Panc1 (cell line): ENCODE measurements around the gene GRID1. TPM values are rescaled to one million over a fixed set of nuclear protein-coding genes. Genes with fewer than 3 reads are reported as not detected.

ENCODE experiments used
- ATAC-seq: fragments of 200-7000 bp; cut with Tn5 transposase; 2 replicates; pipeline ENCODE4 v1.9.1; 2020; ENCODE audit warnings: mild to moderate bottlenecking, moderate library complexity
- BruUV-seq: library from RNA; stranded (reverse); fragments of 400-500 nt; replicated peaks from 2 replicates; lab custom pipeline; 2021; lab: Mats Ljungman, UMichigan
- CTCF ChIA-PET: fragments of 300-600 bp; sonication (Branson Sonifier 250); formaldehyde crosslinking; loops from one replicate; lab custom pipeline; 2022; ENCODE audit warnings: antibody characterized with exemption; lab: Charles Lee
- POLR2A ChIA-PET: fragments of 300-600 bp; sonication (Branson Sonifier 250); formaldehyde crosslinking; loops from one replicate; lab custom pipeline; 2022; ENCODE audit warnings: antibody characterized with exemption; lab: Charles Lee
- DNase-seq: peaks from one replicate; pipeline ENCODE4 v3.0.0-alpha.2; 2010; ENCODE audit warnings: low read depth, low spot score
- H3K27ac ChIP-seq: 2 replicates; pipeline ENCODE4 v1.5.1; 2011; ENCODE audit warnings: mild to moderate bottlenecking, low read length, inconsistent platforms
- H3K27me3 ChIP-seq: fragments of 200-500 bp; sonication (Bioruptor generic); 2 replicates; pipeline ENCODE4 v1.6.0; 2014; ENCODE audit warnings: low read length, inconsistent platforms; ENCODE audit not compliant: control insufficient read depth, insufficient read depth
- H3K36me3 ChIP-seq: fragments of 200-500 bp; sonication (Bioruptor generic); 2 replicates; pipeline ENCODE4 v1.5.1; 2014; ENCODE audit warnings: inconsistent platforms, mild to moderate bottlenecking, low read length, moderate library complexity; ENCODE audit not compliant: control insufficient read depth, insufficient read depth
- H3K4me1 ChIP-seq: 2 replicates; pipeline ENCODE4 v1.5.1; 2011; ENCODE audit warnings: inconsistent platforms, mild to moderate bottlenecking, low read length, moderate library complexity; ENCODE audit not compliant: control insufficient read depth, insufficient read depth
- H3K4me3 ChIP-seq, 2 experiments: 2 replicates each; pipeline ENCODE4 v1.5.1; 2011 to 2012; ENCODE audit warnings: low read depth in 2 of 2, low read length in 2 of 2, mild to moderate bottlenecking in 2 of 2, inconsistent platforms in 1 of 2, moderate library complexity in 1 of 2
- H3K9me3 ChIP-seq: fragments of 200-500 bp; sonication (Bioruptor generic); 2 replicates; pipeline ENCODE4 v1.5.1; 2014; ENCODE audit warnings: low read depth, mild to moderate bottlenecking, inconsistent platforms, low read length, moderate library complexity; ENCODE audit not compliant: control insufficient read depth, insufficient read depth
- POLR2AphosphoS5 ChIP-seq: IDR thresholded peaks from 2 replicates; pipeline ENCODE4 v1.6.1; 2012; ENCODE audit warnings: mild to moderate bottlenecking, low read depth, low read length, moderate library complexity
- SIN3A ChIP-seq: IDR thresholded peaks from 2 replicates; pipeline ENCODE4 v1.6.1; 2012; ENCODE audit warnings: low read depth, mild to moderate bottlenecking, low read length, moderate library complexity, borderline replicate concordance; ENCODE audit not compliant: insufficient read depth
- TCF7L2 ChIP-seq: IDR thresholded peaks from 2 replicates; pipeline ENCODE4 v1.6.1; 2011; ENCODE audit warnings: mild to moderate bottlenecking, low read depth, low read length, inconsistent platforms
- in situ Hi-C: cut with HindIII; loops from 2 replicates; pipeline ENCODE4 v1.10.0; 2016; ENCODE audit warnings: low sequenced_read_pairs, low pct_unique_long_range_greater_than_20kb
- intact Hi-C: fragments of 100-400 bp; cut with micrococcal nuclease; formaldehyde crosslinking; loops from one replicate; pipeline ENCODE4 v1.10.0; 2022; ENCODE audit not compliant: unreplicated experiment
- total RNA-seq: library from RNA; stranded (reverse); gene quantifications from one replicate; pipeline ENCODE4 v1.2.1, GENCODE V29; 2021; ENCODE audit not compliant: unreplicated experiment
- TF ChIP-seq, protein P1 (sequence below), 2 experiments: IDR thresholded peaks; 2 replicates each; pipeline ENCODE4 v1.6.1; 2011 to 2012; ENCODE audit warnings: low read depth in 2 of 2, control low read depth in 1 of 2, low read length in 1 of 2, mild to moderate bottlenecking in 1 of 2, moderate library complexity in 1 of 2; ENCODE audit not compliant: insufficient read depth in 1 of 2

GRID1 gene
- total RNA-seq, 1 experiment from 2014 or later, result 2.3 TPM

DNA sequence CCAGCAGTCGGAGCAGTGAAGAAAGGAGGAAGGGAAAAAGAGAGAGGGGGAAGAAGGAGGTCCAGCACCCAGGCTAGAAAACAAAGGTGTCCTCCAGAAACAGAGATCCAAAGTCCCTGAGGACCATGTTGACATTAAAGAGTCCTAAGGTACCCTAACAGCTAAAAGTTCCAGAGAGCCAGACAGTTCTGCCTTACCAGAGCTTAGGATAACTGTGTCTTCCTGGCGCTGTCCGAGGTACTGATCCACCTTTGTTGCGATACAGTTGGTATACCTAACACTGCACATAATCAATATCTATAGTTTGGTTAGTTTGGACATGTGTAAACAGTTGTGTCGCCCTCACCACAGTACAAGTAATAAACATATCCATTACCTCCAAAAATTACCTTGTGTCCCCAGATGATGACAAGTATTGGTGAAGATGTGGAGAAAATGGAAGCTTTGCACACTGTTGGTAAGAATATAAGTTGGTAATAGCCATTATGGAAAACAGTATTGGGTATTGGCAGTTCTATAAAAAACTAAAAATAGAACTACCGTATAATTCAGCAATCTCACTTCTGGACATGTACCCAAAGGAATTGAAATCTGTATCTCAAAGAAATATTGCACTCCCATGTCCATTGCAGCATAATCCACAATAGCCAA is 59.8 kb downstream of the GRID1 start:
- Histone ChIP-seq H3K27ac (no peak overlapping the region), H3K4me3 (no peak overlapping the region), H3K4me1 (no peaks in the 10 kb centered on the region), H3K27me3 (peaks cover 8% of the 10 kb centered on the region), H3K36me3 (no peaks in the 10 kb centered on the region), H3K9me3 (no peaks in the 10 kb centered on the region)
- in situ Hi-C loops, result no loop called here
- intact Hi-C loops, result no loop called here
- BruUV-seq, result no TSS peak
- no peak for DNase-seq
- ChIA-PET POLR2A (no interaction called here), CTCF (no interaction called here)
- TF ChIP-seq POLR2AphosphoS5, result no peak
- TF ChIP-seq, protein P1, sequence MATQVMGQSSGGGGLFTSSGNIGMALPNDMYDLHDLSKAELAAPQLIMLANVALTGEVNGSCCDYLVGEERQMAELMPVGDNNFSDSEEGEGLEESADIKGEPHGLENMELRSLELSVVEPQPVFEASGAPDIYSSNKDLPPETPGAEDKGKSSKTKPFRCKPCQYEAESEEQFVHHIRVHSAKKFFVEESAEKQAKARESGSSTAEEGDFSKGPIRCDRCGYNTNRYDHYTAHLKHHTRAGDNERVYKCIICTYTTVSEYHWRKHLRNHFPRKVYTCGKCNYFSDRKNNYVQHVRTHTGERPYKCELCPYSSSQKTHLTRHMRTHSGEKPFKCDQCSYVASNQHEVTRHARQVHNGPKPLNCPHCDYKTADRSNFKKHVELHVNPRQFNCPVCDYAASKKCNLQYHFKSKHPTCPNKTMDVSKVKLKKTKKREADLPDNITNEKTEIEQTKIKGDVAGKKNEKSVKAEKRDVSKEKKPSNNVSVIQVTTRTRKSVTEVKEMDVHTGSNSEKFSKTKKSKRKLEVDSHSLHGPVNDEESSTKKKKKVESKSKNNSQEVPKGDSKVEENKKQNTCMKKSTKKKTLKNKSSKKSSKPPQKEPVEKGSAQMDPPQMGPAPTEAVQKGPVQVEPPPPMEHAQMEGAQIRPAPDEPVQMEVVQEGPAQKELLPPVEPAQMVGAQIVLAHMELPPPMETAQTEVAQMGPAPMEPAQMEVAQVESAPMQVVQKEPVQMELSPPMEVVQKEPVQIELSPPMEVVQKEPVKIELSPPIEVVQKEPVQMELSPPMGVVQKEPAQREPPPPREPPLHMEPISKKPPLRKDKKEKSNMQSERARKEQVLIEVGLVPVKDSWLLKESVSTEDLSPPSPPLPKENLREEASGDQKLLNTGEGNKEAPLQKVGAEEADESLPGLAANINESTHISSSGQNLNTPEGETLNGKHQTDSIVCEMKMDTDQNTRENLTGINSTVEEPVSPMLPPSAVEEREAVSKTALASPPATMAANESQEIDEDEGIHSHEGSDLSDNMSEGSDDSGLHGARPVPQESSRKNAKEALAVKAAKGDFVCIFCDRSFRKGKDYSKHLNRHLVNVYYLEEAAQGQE (IDR thresholded peaks at IDR 0.05; ENCODE audit: insufficient read depth in 1 of 2, low read depth in 2 of 2, low read length in 1 of 2), result peak; percentile 93 to 97
- no peak for ATAC-seq

GRCh38 chr10:86305521-86305920 is 61.1 kb downstream of the GRID1 start:
- intact Hi-C loops (no loop called here), in situ Hi-C loops (no loop called here)
- no TSS peak for BruUV-seq
- Histone ChIP-seq H3K4me1 (no peaks in the 10 kb centered on the region), H3K4me3 (no peak overlapping the region), H3K27me3 (peaks cover 8% of the 10 kb centered on the region), H3K9me3 (no peaks in the 10 kb centered on the region), H3K27ac (no peak overlapping the region), H3K36me3 (no peaks in the 10 kb centered on the region)
- CTCF ChIA-PET, result no interaction called here
- POLR2A ChIA-PET, result no interaction called here
- ATAC-seq (no peak), DNase-seq (no peak)
- no peak for TF ChIP-seq TCF7L2

GRCh38 chr10:86304436-86304835 is 62.2 kb downstream of the GRID1 start:
- no TSS peak for BruUV-seq

DNA sequence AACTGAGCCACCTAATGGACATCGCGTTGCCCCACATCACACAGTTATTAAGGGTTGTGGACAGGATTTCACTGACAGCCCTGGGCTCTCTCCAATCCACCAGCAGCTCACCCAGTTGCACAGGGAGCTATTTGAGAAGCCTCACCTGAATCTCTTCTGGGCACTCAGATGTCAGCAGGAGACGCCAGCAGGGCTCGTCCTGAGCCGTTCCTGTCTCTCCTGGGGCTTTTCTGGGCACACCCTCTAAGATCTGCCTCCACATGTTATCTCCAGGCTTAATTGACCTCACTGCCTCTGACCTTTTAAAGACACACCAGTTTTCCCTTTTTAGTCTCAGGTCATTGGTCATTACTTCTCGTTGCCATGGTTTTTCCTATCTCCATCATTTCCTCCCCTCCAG is 63.0 kb downstream of the GRID1 start:
- Histone ChIP-seq H3K4me1 (no peaks in the 10 kb centered on the region), H3K27ac (no peak overlapping the region), H3K27me3 (peaks cover 6% of the 10 kb centered on the region), H3K4me3 (no peak overlapping the region), H3K36me3 (no peaks in the 10 kb centered on the region), H3K9me3 (no peaks in the 10 kb centered on the region)
- intact Hi-C loops, result loop anchor here (2.0 kb wide), 1 partner anchor 25 kb away; no protein-coding TSS in a partner anchor
- ATAC-seq (no peak), DNase-seq (no peak)
- in situ Hi-C loops, result no loop called here
- ChIA-PET CTCF (no interaction called here), POLR2A (no interaction called here)
- no TSS peak for BruUV-seq
- TF ChIP-seq SIN3A (no peak), TCF7L2 (no peak)

More at GRCh38 chr10:86304436-86304835, 62.2 kb downstream of the GRID1 start:
- intact Hi-C loops (no loop called here), in situ Hi-C loops (no loop called here)
- CTCF ChIA-PET, result no interaction called here
- TF ChIP-seq TCF7L2 (no peak), POLR2AphosphoS5 (no peak)
- no peaks in the 10 kb centered on the region for H3K9me3 ChIP-seq
- H3K4me3 ChIP-seq, result no peak overlapping the region
- ATAC-seq (no peak), DNase-seq (no peak)
- no peak overlapping the region for H3K27ac ChIP-seq
- no peaks in the 10 kb centered on the region for H3K36me3 ChIP-seq
- no peaks in the 10 kb centered on the region for H3K4me1 ChIP-seq
- peaks cover 8% of the 10 kb centered on the region for H3K27me3 ChIP-seq
- POLR2A ChIA-PET, result no interaction called here
